ENCODE data around the gene KIF3C. TPM values are rescaled to one million over a fixed set of nuclear protein-coding genes. Genes with fewer than 3 reads are reported as not detected.
A peak's percentile ranks its signal among the peaks of the same experiment; 100 is the strongest.
"Not testable (repeated sequence)": the region's sequence is repeated elsewhere in the genome, so short reads cannot be mapped to it uniquely, and the experiment has no call there.

KIF3C gene
- total RNA-seq, 2 experiments from 2014 or later = 3.6 to 3.8 TPM

DNA sequence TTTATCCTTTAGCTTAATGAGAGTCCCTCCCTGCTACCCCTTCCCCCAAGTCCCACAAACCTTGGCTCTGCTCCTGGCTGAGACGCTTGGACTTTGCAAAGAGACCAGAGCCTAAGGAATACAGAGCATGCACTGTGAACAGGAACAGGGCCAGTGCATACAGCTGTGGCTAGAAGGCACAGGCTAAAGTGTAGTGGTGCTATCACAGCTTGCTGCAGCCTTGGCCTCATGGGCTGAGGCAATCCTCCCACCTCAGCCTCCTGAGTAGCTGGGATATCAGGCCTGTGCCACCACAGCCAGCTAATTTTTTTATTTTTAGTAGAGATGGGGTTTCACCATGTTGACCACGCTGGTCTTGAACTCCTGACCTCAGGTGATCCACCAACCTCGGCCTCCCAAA is 64.5 kb downstream of the KIF3C start:
- ATAC-seq (no peak), DNase-seq (peak; percentile 7)
- ChIA-PET POLR2A (no interaction called here), CTCF (interaction anchor here (1.0 kb wide), 1 partner anchor 14 kb away, joined by 3 read pairs; no protein-coding TSS in a partner anchor)
- no peaks in the 10 kb centered on the region for H3K36me3 Mint-ChIP-seq (ENCODE audit: low read depth)
- no peak overlapping the region for H3K27ac Mint-ChIP-seq
- no peaks in the 10 kb centered on the region for H3K9me3 Mint-ChIP-seq
- TF ChIP-seq, protein P1, sequence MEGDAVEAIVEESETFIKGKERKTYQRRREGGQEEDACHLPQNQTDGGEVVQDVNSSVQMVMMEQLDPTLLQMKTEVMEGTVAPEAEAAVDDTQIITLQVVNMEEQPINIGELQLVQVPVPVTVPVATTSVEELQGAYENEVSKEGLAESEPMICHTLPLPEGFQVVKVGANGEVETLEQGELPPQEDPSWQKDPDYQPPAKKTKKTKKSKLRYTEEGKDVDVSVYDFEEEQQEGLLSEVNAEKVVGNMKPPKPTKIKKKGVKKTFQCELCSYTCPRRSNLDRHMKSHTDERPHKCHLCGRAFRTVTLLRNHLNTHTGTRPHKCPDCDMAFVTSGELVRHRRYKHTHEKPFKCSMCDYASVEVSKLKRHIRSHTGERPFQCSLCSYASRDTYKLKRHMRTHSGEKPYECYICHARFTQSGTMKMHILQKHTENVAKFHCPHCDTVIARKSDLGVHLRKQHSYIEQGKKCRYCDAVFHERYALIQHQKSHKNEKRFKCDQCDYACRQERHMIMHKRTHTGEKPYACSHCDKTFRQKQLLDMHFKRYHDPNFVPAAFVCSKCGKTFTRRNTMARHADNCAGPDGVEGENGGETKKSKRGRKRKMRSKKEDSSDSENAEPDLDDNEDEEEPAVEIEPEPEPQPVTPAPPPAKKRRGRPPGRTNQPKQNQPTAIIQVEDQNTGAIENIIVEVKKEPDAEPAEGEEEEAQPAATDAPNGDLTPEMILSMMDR (IDR thresholded peaks at IDR 0.05) = no peak
- peaks cover 14% of the 10 kb centered on the region for H3K4me1 Mint-ChIP-seq (ENCODE audit: low read depth)
- intact Hi-C loops (cut with micrococcal nuclease) = no loop called here
- H3K4me3 Mint-ChIP-seq = no peak overlapping the region
- no peaks in the 10 kb centered on the region for H3K27me3 Mint-ChIP-seq

DNA sequence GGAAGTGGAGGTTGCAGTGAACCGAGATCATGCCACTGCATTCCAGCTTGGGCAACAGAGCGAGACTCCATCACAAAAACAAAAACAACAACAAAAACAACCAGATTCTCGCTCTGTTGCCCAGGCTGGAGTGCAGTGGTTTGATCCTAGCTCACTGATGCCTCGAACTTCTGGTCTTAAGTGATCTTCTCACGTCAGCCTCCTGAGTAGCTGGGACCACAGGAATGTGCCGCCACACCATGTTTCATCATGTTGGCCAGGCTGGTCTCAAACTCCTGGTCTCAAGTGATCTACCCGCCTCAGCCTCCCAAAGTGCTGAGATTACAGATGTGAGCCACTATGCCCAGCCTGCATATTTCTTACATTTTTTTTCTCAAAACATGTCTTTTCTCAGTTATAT is 64.9 kb downstream of the KIF3C start:
- H3K36me3 Mint-ChIP-seq (ENCODE audit: low read depth); H3K27ac Mint-ChIP-seq; intact Hi-C loops (cut with micrococcal nuclease); H3K4me3 Mint-ChIP-seq; DNase-seq; ATAC-seq; H3K27me3 Mint-ChIP-seq; H3K9me3 Mint-ChIP-seq: not testable (repeated sequence)
- CTCF ChIA-PET = interaction anchor here (1.0 kb wide), 1 partner anchor 14 kb away, joined by 3 read pairs; no protein-coding TSS in a partner anchor
- POLR2A ChIA-PET = interaction anchor here (1.2 to 1.4 kb wide), 2 partner anchors 14 to 66 kb away, joined by 4 to 6 read pairs; no protein-coding TSS in a partner anchor
- peaks cover 14% of the 10 kb centered on the region for H3K4me1 Mint-ChIP-seq (ENCODE audit: low read depth)

DNA sequence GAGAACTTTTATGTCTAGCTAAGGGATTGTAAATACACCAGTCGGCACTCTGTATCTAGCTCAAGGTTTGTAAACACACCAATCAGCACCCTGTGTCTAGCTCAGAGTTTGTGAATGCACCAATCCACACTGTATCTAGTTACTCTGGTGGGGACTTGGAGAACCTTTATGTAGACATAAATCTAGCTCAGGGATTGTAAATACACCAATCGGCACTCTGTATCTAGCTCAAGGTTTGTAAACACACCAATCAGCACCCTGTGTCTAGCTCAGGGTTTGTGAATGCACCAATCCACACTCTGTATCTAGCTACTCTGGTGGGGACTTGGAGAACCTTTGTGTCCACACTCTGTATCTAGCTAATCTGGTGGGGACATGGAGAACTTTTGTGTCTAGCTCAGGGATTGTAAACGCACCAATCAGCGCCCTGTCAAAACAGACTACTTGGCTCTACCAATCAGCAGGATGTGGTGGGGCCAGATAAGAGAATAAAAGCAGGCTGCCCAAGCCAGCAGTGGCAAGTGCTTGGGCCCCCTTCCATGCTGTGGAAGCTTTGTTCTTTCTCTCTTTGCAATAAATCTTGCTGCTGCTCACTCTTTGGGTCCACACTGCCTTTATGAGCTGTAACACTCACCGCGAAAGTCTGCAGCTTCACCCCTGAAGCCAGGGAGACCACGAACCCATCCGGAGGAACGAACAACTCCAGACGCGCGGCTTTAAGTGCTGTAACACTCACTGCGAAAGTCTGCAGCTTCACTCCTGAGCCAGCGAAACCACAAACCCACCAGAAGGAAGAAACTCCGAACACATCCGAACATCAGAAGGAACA is 66.1 kb downstream of the KIF3C start:
- DNase-seq = peak; percentile 66
- Mint-ChIP-seq H3K27ac (peak overlapping the region; percentile 70), H3K4me3 (peak overlapping the region; percentile 73), H3K4me1 (ENCODE audit: low read depth) (peaks cover 14% of the 10 kb centered on the region)
- H3K27me3 Mint-ChIP-seq; H3K36me3 Mint-ChIP-seq (ENCODE audit: low read depth); intact Hi-C loops (cut with micrococcal nuclease); H3K9me3 Mint-ChIP-seq: not testable (repeated sequence)
- CTCF ChIA-PET = interaction anchor here (0.9 to 1.2 kb wide), 3 partner anchors 35 to 64 kb away, joined by 3 to 5 read pairs (median 4); no protein-coding TSS in a partner anchor
- ATAC-seq = peak; percentile 27
- POLR2A ChIA-PET = interaction anchor here (0.9 to 1.4 kb wide), 3 partner anchors 13 to 118 kb away, joined by 3 to 6 read pairs (median 4); no protein-coding TSS in a partner anchor

DNA sequence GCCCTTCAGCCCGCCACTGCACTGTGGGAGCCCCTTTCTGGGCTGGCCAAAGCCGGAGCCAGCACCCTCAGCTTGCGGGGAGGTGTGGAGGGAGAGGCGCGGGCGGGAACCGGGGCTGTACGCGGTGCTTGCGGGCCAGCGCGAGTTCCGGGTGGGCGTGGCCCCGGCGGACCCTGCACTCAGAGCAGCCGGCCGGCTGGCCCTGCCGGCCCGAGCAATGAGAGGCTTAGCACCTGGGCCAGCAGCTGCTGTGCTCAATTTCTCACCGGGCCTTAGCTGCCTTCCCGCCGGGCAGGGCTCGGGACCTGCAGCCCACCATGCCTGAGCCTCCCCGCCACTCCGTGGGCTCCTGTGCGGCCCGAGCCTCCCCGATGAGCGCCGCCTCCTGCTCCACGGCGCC is 66.9 kb downstream of the KIF3C start:
- POLR2A ChIA-PET; H3K36me3 Mint-ChIP-seq (ENCODE audit: low read depth); H3K27me3 Mint-ChIP-seq; intact Hi-C loops (cut with micrococcal nuclease); DNase-seq; H3K4me3 Mint-ChIP-seq; H3K27ac Mint-ChIP-seq; H3K9me3 Mint-ChIP-seq; ATAC-seq: not testable (repeated sequence)
- CTCF ChIA-PET = interaction anchor here (1.1 kb wide), 1 partner anchor 36 kb away, joined by 3 read pairs; no protein-coding TSS in a partner anchor
- H3K4me1 Mint-ChIP-seq (ENCODE audit: low read depth) = peaks cover 14% of the 10 kb centered on the region

DNA sequence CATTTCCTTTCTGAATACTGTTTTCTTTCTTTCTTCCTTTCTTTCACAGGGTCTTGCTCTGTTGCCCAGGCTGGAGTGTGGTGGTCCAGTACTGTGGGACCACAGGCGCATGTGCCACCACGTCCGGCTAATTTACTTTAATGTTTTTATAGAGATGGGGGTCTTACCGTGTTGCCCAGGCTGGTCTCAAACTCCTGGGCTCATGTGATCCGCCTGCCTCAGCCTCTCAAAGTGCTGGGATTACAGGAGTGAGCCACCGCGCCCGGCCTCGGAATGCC is 68.7 kb downstream of the KIF3C start:
- ATAC-seq; DNase-seq; H3K9me3 Mint-ChIP-seq; intact Hi-C loops (cut with micrococcal nuclease); H3K27me3 Mint-ChIP-seq; H3K27ac Mint-ChIP-seq; CTCF ChIA-PET; H3K36me3 Mint-ChIP-seq (ENCODE audit: low read depth); H3K4me3 Mint-ChIP-seq; POLR2A ChIA-PET: not testable (repeated sequence)
- H3K4me1 Mint-ChIP-seq (ENCODE audit: low read depth) = peaks cover 14% of the 10 kb centered on the region

DNA sequence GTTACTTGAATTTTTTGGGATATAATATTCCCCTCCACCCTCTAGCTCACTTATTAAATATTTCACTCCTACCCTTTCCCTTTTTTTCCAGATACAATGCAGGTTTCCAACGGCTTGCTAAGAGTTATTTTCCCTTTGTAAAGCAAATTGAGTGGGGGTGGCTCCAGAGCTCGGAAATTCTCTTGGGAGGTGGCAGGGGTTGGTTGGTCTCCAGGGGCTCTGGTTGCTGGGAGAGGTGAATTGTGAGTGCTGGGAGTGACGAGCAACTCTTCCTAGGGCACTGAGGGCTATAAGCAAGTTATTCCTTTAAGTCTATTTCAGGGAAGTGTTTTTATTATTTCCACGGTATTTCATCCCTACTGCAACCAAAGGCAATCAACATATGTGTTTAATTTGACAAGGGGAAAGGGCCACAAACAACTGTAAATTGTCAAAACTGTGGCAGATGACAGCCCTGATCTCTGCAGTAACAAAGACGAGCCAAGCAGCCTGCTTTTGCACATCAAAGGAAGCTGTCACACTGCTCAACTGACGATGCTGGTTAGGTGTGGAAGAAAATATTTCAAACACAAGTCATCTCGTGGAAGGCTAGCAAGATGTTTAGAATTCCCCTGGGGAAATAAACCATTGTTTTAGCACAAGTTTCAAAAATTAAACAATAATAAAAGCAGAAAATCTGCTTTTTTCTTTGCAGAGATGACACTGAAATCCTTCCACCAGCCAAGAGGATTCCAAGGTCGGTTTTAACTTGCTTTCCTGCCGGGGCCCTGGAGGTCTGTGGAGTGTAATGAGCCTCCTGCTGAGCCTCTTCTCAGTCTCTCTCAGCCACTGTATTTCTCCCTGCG is 69.2 kb downstream of the KIF3C start:
- Mint-ChIP-seq H3K4me1 (ENCODE audit: low read depth) (peaks cover 14% of the 10 kb centered on the region), H3K9me3 (no peaks in the 10 kb centered on the region), H3K36me3 (ENCODE audit: low read depth) (no peaks in the 10 kb centered on the region), H3K27me3 (no peaks in the 10 kb centered on the region), H3K4me3 (no peak overlapping the region), H3K27ac (no peak overlapping the region)
- TF ChIP-seq, protein P1 (IDR thresholded peaks at IDR 0.05) = no peak
- ATAC-seq (no peak), DNase-seq (no peak)
- ChIA-PET CTCF (interaction anchor here (1.0 kb wide), 1 partner anchor 306 kb away, joined by 3 read pairs; no protein-coding TSS in a partner anchor), POLR2A (no interaction called here)
- intact Hi-C loops (cut with micrococcal nuclease) = no loop called here

DNA sequence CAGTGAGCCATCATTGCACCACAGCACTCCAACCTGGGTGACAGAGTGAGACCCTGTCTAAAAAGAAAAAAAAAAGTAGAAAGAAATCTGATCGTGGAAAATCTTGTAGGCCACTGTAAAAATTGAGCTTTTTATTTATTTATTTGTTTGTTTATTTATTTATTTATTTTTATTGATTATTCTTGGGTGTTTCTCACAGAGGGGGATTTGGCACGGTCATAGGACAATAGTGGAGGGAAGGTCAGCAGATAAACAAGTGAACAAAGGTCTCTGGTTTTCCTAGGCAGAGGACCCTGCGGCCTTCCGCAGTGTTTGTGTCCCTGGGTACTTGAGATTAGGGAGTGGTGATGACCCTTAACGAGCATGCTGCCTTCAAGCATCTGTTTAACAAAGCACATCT is 72.7 kb downstream of the KIF3C start:
- H3K4me3 Mint-ChIP-seq; H3K27ac Mint-ChIP-seq; CTCF ChIA-PET; ATAC-seq; H3K9me3 Mint-ChIP-seq; H3K27me3 Mint-ChIP-seq; H3K4me1 Mint-ChIP-seq (ENCODE audit: low read depth); POLR2A ChIA-PET; intact Hi-C loops (cut with micrococcal nuclease); DNase-seq; H3K36me3 Mint-ChIP-seq (ENCODE audit: low read depth): not testable (repeated sequence)

All from activated CD8-positive, alpha-beta T cell treated with anti-CD3 and anti-CD28 coated beads for 36 hours (primary cell).